ENCODE data around the gene GET4. TPM values are rescaled to one million over a fixed set of nuclear protein-coding genes. Genes with fewer than 3 reads are reported as not detected.

Gene GET4
- total and polyA plus RNA-seq, 2 experiments from 2014 or later, result 26.3 to 26.8 TPM

DNA sequence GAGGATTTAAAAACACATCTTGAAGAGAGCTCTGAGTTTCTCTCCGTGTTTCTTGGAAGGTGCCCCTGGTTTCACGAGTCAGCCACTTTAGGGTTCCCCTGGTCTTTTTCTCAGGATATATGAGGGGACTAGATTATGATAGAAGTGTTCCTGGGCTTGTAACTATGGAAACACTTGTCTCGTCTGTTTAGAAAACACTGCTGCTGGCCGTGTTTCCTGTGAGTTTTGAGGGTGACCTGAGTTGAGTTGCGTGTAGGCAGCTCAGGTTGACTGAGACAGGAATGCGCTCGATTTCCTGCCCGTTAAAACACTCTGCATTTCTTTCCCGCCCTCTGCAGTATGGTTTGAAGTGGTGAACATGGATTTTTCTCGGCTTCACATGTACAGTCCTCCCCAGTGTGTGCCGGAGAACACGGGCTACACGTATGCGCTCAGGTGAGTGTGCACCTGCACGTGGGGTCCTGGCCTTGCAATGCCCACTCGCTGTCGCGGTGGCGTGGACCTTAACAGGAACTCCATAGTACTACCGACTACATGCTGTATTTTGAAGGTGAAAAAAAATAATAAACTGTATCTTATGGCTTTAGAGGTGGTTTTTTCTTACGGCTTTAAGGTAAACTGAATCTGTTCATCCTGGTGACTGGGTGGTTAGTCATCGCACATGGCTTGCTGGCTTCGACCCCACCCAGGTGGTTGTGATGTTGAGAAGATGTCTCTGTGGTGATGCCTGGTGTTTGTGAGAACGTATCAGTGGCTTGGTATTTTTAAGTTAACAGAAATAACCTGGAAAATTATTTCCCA, 44.0 kb upstream of the GET4 start, which contains the start of gene SUN1:
SUN1 (plus strand) TSS at position 310 of the 801 bp plus-strand sequence; CDS start at position 359, 49 bp downstream.
- H3K9me3 ChIP-seq (ENCODE audit: low read depth), result no peaks in the 10 kb centered on the region
- H3K4me3 ChIP-seq, result peak within 1 kb of the TSS; percentile 67
- H4K20me1 ChIP-seq (ENCODE audit: insufficient read depth), result no peaks in the 10 kb centered on the region
- H3K4me2 ChIP-seq (ENCODE audit: unreplicated experiment), result peak within 1 kb of the TSS; percentile 91
- H3K27ac ChIP-seq, result peak within 1 kb of the TSS; percentile 99
- no peaks in the 10 kb centered on the region for H3K9me2 ChIP-seq (ENCODE audit: insufficient read depth)
- H3F3A ChIP-seq (ENCODE audit: insufficient read depth), result peaks cover 16% of the 10 kb centered on the region
- peak; percentile 79 for DNase-seq
- WGBS, 2 experiments (ENCODE audit: low coverage in 1 of 2, low lambda C conversion rate in 2 of 2, missing lambda C conversion rate in 2 of 2), result 54 to 55% methylated on average over 24 of the region's 24 CpGs
- H2AFZ ChIP-seq, result no peak within 1 kb of the TSS
- no peaks in the 10 kb centered on the region for H3K36me3 ChIP-seq (ENCODE audit: low read depth)
- peaks cover 32% of the 10 kb centered on the region for H3K4me1 ChIP-seq (ENCODE audit: insufficient read depth)
- H3K79me2 ChIP-seq (ENCODE audit: insufficient read depth), result peaks cover 90% of the 10 kb centered on the region
- TF ChIP-seq EZH2 (IDR thresholded peaks at IDR 0.05; ENCODE audit: insufficient read depth, poor library complexity, severe bottlenecking), result no peak
- no peak for TF ChIP-seq EZH2phosphoT487 (IDR thresholded peaks at IDR 0.05; ENCODE audit: insufficient read depth, low read depth)
- H3K9ac ChIP-seq, result peak within 1 kb of the TSS; percentile 94
- in situ Hi-C loops (cut with MboI), result no loop called here
- no peaks in the 10 kb centered on the region for H3K27me3 ChIP-seq (replicated peaks; ENCODE audit: insufficient read depth)

GRCh38 chr7:832968-833424, 43.4 kb upstream of the GET4 start:
- H3K4me3 ChIP-seq, result no peak overlapping the region
- no peaks in the 10 kb centered on the region for H3K9me3 ChIP-seq (ENCODE audit: low read depth)
- in situ Hi-C loops (cut with MboI), result no loop called here
- no peaks in the 10 kb centered on the region for H3K36me3 ChIP-seq (ENCODE audit: low read depth)
- 93 to 95% methylated on average over 15 of the region's 15 CpGs for WGBS, 2 experiments (ENCODE audit: low coverage in 1 of 2, low lambda C conversion rate in 2 of 2, missing lambda C conversion rate in 2 of 2)
- H3K9ac ChIP-seq, result peak overlapping the region; percentile 94
- no peak for DNase-seq
- no peak overlapping the region for H2AFZ ChIP-seq
- no peaks in the 10 kb centered on the region for H3K27me3 ChIP-seq (replicated peaks; ENCODE audit: insufficient read depth)
- H4K20me1 ChIP-seq (ENCODE audit: insufficient read depth), result no peaks in the 10 kb centered on the region
- peak overlapping the region; percentile 99 for H3K27ac ChIP-seq
- H3F3A ChIP-seq (ENCODE audit: insufficient read depth), result peaks cover 16% of the 10 kb centered on the region
- peaks cover 90% of the 10 kb centered on the region for H3K79me2 ChIP-seq (ENCODE audit: insufficient read depth)
- H3K9me2 ChIP-seq (ENCODE audit: insufficient read depth), result no peaks in the 10 kb centered on the region
- peaks cover 32% of the 10 kb centered on the region for H3K4me1 ChIP-seq (ENCODE audit: insufficient read depth)
- TF ChIP-seq EZH2 (IDR thresholded peaks at IDR 0.05; ENCODE audit: insufficient read depth, poor library complexity, severe bottlenecking), result no peak
- TF ChIP-seq EZH2phosphoT487 (IDR thresholded peaks at IDR 0.05; ENCODE audit: insufficient read depth, low read depth), result no peak
- H3K4me2 ChIP-seq (ENCODE audit: unreplicated experiment), result peak overlapping the region; percentile 91

DNA sequence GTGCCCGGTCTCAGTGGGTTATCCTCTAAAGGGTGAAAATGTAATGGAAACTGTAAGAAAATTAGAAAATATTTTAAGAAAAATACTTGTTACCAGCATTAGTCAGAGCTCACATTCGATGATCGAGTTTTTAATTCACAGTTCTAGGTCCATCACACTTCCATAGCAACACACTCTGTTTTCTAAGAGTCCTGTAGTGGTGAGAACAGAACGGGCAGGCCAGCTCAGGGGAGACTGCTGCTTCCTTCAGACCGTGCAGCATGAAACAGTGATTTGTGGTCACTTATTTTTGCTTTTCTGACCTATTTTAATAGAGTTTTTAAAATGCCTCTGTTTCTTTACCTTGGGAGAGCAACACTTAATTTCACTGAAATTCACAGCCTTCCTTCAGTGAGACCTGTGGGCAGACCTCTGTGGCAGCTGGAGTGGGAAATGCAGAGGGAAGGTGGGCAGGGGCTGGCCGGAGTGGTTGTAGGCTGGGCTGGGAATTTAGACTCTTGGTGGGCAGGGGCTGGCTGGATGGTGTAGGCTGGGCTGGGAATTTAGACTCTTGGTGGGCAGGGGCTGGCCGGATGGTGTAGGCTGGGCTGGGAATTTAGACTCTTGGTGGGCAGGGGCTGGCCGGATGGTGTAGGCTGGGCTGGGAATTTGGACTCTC, 42.6 kb upstream of the GET4 start:
- Histone ChIP-seq H3K9ac (peak overlapping the region; percentile 22; the same call in 1 of the 2 replicates), H3K9me2 (ENCODE audit: insufficient read depth) (no peaks in the 10 kb centered on the region), H3K79me2 (ENCODE audit: insufficient read depth) (peaks cover 90% of the 10 kb centered on the region), H3F3A (ENCODE audit: insufficient read depth) (peaks cover 16% of the 10 kb centered on the region), H3K27ac (peak overlapping the region; percentile 99; the same call in 1 of the 2 replicates), H3K4me3 (no peak overlapping the region), H3K4me1 (ENCODE audit: insufficient read depth) (peaks cover 32% of the 10 kb centered on the region), H2AFZ (no peak overlapping the region), H3K9me3 (ENCODE audit: low read depth) (no peaks in the 10 kb centered on the region), H4K20me1 (ENCODE audit: insufficient read depth) (no peaks in the 10 kb centered on the region), H3K4me2 (ENCODE audit: unreplicated experiment) (no peak overlapping the region), H3K36me3 (ENCODE audit: low read depth) (no peaks in the 10 kb centered on the region), H3K27me3 (replicated peaks; ENCODE audit: insufficient read depth) (no peaks in the 10 kb centered on the region)
- 77 to 79% methylated on average over 8 of the region's 8 CpGs for WGBS, 2 experiments (ENCODE audit: low coverage in 1 of 2, low lambda C conversion rate in 2 of 2, missing lambda C conversion rate in 2 of 2)
- no peak for TF ChIP-seq EZH2phosphoT487 (IDR thresholded peaks at IDR 0.05; ENCODE audit: insufficient read depth, low read depth)
- TF ChIP-seq EZH2 (IDR thresholded peaks at IDR 0.05; ENCODE audit: insufficient read depth, poor library complexity, severe bottlenecking), result no peak
- in situ Hi-C loops (cut with MboI), result no loop called here
- DNase-seq, result peak; percentile 43

DNA sequence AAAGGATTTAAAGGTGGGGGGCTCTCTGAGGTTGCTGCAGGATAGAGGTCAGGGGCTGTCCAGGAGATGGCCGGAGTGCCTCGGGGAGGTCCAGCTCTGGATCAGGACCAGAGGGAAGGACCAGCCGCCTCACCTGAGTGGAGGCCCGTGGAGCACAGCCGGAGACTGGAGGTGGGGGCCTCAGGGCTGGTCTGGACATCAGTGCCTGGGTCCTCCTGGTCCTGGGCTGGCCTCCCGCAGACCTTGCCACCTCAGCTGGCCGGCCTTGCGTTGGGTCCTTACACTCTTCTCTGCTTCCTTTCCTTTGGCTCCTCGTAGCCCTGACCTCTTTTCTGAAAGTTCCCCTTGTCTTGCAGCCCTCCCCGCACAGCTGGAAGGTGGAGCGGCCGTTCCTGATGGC, 42.1 kb upstream of the GET4 start:
- H3K9ac ChIP-seq, result no peak overlapping the region
- no peaks in the 10 kb centered on the region for H4K20me1 ChIP-seq (ENCODE audit: insufficient read depth)
- no peak overlapping the region for H3K4me2 ChIP-seq (ENCODE audit: unreplicated experiment)
- TF ChIP-seq EZH2 (IDR thresholded peaks at IDR 0.05; ENCODE audit: insufficient read depth, poor library complexity, severe bottlenecking) (no peak), EZH2phosphoT487 (IDR thresholded peaks at IDR 0.05; ENCODE audit: insufficient read depth, low read depth) (no peak)
- in situ Hi-C loops (cut with MboI), result no loop called here
- no peak overlapping the region for H2AFZ ChIP-seq
- H3K4me1 ChIP-seq (ENCODE audit: insufficient read depth), result peaks cover 32% of the 10 kb centered on the region
- H3K27ac ChIP-seq, result no peak overlapping the region
- no peaks in the 10 kb centered on the region for H3K9me3 ChIP-seq (ENCODE audit: low read depth)
- peaks cover 90% of the 10 kb centered on the region for H3K79me2 ChIP-seq (ENCODE audit: insufficient read depth)
- WGBS, 2 experiments (ENCODE audit: low coverage in 1 of 2, low lambda C conversion rate in 2 of 2, missing lambda C conversion rate in 2 of 2), result 90 to 91% methylated on average over 12 of the region's 12 CpGs
- H3K4me3 ChIP-seq, result no peak overlapping the region
- no peaks in the 10 kb centered on the region for H3K36me3 ChIP-seq (ENCODE audit: low read depth)
- DNase-seq, result no peak
- peaks cover 16% of the 10 kb centered on the region for H3F3A ChIP-seq (ENCODE audit: insufficient read depth)
- H3K9me2 ChIP-seq (ENCODE audit: insufficient read depth), result no peaks in the 10 kb centered on the region
- no peaks in the 10 kb centered on the region for H3K27me3 ChIP-seq (replicated peaks; ENCODE audit: insufficient read depth)
